Embryonic facial prominence (tissue), 1 donor: ENCODE data around the gene ITGB3.

Experiments
- DNase-seq: peaks from one replicate; pipeline ENCODE4 v3.0.0-alpha.2; 2016; ENCODE audit errors: extremely low spot score

The ITGB3 gene

GRCh38 chr17:47276444-47276843, 22.8 kb downstream of the ITGB3 start:
- DNase-seq: no peak

GRCh38 chr17:47276868-47277267, 23.2 kb downstream of the ITGB3 start:
- DNase-seq: peak; percentile 38

- no peak for DNase-seq
These were observed 24.3 kb downstream of the ITGB3 start for GRCh38 chr17:47277921-47278320.

GRCh38 chr17:47278561-47278960, 24.9 kb downstream of the ITGB3 start:
- DNase-seq: no peak

- DNase-seq: no peak
These were observed 25.6 kb downstream of the ITGB3 start for GRCh38 chr17:47279062-47279801.

GRCh38 chr17:47280072-47280811, 26.6 kb downstream of the ITGB3 start:
- DNase-seq: no peak

- no peak for DNase-seq
These were observed 27.6 kb downstream of the ITGB3 start for GRCh38 chr17:47281216-47281615.

- no peak for DNase-seq
These were observed 31.4 kb downstream of the ITGB3 start for GRCh38 chr17:47285003-47285402.

GRCh38 chr17:47286198-47286914, 32.7 kb downstream of the ITGB3 start:
- DNase-seq: no peak

- no peak for DNase-seq
These were observed 33.4 kb downstream of the ITGB3 start for GRCh38 chr17:47287068-47287467.

- DNase-seq: no peak
These were observed 34.0 kb downstream of the ITGB3 start for GRCh38 chr17:47287639-47288038.

GRCh38 chr17:47288531-47289116, 35.0 kb downstream of the ITGB3 start:
- no peak for DNase-seq

- no peak for DNase-seq
These were observed 35.7 kb downstream of the ITGB3 start for GRCh38 chr17:47289302-47289701.

GRCh38 chr17:47290870-47291241, 37.2 kb downstream of the ITGB3 start:
- no peak for DNase-seq

- DNase-seq: no peak
These were observed 37.7 kb downstream of the ITGB3 start for GRCh38 chr17:47291242-47291873.

GRCh38 chr17:47292206-47292605, 38.6 kb downstream of the ITGB3 start:
- no peak for DNase-seq

GRCh38 chr17:47295037-47295873, 41.6 kb downstream of the ITGB3 start:
- no peak for DNase-seq

GRCh38 chr17:47295874-47296255, 42.2 kb downstream of the ITGB3 start:
- no peak for DNase-seq

GRCh38 chr17:47297661-47298400, 44.2 kb downstream of the ITGB3 start:
- no peak for DNase-seq

- DNase-seq: no peak
These were observed 45.1 kb downstream of the ITGB3 start for GRCh38 chr17:47298712-47299111.
